GM18507 (cell line): Measurements from ENCODE around the gene MAMDC2.
"Not testable (repeated sequence)": the region's sequence is repeated elsewhere in the genome, so short reads cannot be mapped to it uniquely, and the experiment has no call there.

ENCODE experiments used
- DNase-seq: peaks from one replicate; pipeline ENCODE4 v3.0.0; 2011; ENCODE audit warnings: low read depth; ENCODE audit not compliant: insufficient read length; ENCODE audit errors: extremely low spot score
- FAIRE-seq: peaks from 2 replicates; lab custom pipeline; 2011; peaks lifted over from hg19 to GRCh38; lab: Jason Lieb, UNC

Gene MAMDC2

GRCh38 chr9:70034271-70034711 is 9.4 kb upstream of the MAMDC2 start:
- FAIRE-seq = no peak

GRCh38 chr9:70035691-70036090 is 8.0 kb upstream of the MAMDC2 start:
- DNase-seq (no peak), FAIRE-seq (no peak)

More at GRCh38 chr9:70034271-70034711, 9.4 kb upstream of the MAMDC2 start:
- DNase-seq = no peak

- no peak for FAIRE-seq
- DNase-seq = no peak
Measured at GRCh38 chr9:70036641-70037040, 7.0 kb upstream of the MAMDC2 start.

- not testable (repeated sequence) for DNase-seq, FAIRE-seq
Measured at GRCh38 chr9:70038171-70038621, 5.5 kb upstream of the MAMDC2 start.

- DNase-seq (no peak), FAIRE-seq (no peak)
Measured at GRCh38 chr9:70040376-70040903, 3.2 kb upstream of the MAMDC2 start.

GRCh38 chr9:70042461-70043215 is 1.0 kb upstream of the MAMDC2 start:
- no peak for FAIRE-seq

GRCh38 chr9:70043285-70043684 is 363 bp upstream of the MAMDC2 start:
- FAIRE-seq (no peak), DNase-seq (no peak)

More at GRCh38 chr9:70042461-70043215, 1.0 kb upstream of the MAMDC2 start:
- DNase-seq = no peak

GRCh38 chr9:70044490-70045307 is 1.1 kb downstream of the MAMDC2 start:
- DNase-seq = no peak
- FAIRE-seq = no peak

- FAIRE-seq (no peak), DNase-seq (no peak)
Measured at GRCh38 chr9:70045452-70045851, 1.8 kb downstream of the MAMDC2 start.

- DNase-seq (no peak), FAIRE-seq (no peak)
Measured at GRCh38 chr9:70046274-70047070, 2.8 kb downstream of the MAMDC2 start.

GRCh38 chr9:70049236-70049635 is 5.6 kb downstream of the MAMDC2 start:
- FAIRE-seq = no peak
- DNase-seq = no peak

GRCh38 chr9:70049672-70050271 is 6.1 kb downstream of the MAMDC2 start:
- FAIRE-seq = no peak
- no peak for DNase-seq

- DNase-seq (no peak), FAIRE-seq (no peak)
Measured at GRCh38 chr9:70052768-70053167, 9.1 kb downstream of the MAMDC2 start.

- FAIRE-seq (no peak), DNase-seq (no peak)
Measured at GRCh38 chr9:70053864-70054263, 10.2 kb downstream of the MAMDC2 start.

GRCh38 chr9:70054521-70054920 is 10.9 kb downstream of the MAMDC2 start:
- FAIRE-seq = no peak
- no peak for DNase-seq

GRCh38 chr9:70055406-70056210 is 12.0 kb downstream of the MAMDC2 start:
- FAIRE-seq (no peak), DNase-seq (no peak)

GRCh38 chr9:70056211-70056944 is 12.7 kb downstream of the MAMDC2 start:
- DNase-seq = no peak
- no peak for FAIRE-seq
